ENCODE measurements around the gene LAMA2. TPM values are rescaled to one million over a fixed set of nuclear protein-coding genes. Genes with fewer than 3 reads are reported as not detected.

The LAMA2 gene
- total and polyA plus RNA-seq, 2 experiments from 2014 or later: 0.91 to 6.4 TPM

DNA sequence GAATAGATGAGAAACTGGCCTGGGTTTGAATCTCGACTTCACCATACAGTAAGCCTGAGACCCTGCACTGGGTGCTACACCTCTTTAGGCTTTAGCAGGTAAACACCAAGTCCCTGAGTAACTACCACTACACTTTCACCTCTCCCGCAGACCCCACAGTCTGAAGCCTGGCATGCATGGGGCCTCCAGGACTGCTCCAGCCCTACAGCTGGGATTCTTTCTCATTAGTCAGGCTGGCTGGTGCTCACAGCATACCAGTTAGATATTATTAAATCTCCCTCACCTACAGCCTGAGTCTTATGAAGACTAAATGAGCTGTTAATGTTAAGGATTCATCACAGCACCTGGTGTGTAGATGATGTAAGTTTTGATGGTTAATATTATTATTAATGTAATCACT is 438.4 kb downstream of the LAMA2 start:
- Histone ChIP-seq H3K36me3 (ENCODE audit: insufficient read depth) (no peaks in the 10 kb centered on the region), H2AFZ (no peak overlapping the region), H3K9me2 (ENCODE audit: insufficient read depth) (no peaks in the 10 kb centered on the region), H3K27ac (ENCODE audit: low read depth) (no peak overlapping the region), H3K27me3 (ENCODE audit: insufficient read depth) (no peaks in the 10 kb centered on the region), H4K20me1 (replicated peaks; ENCODE audit: insufficient read depth) (no peaks in the 10 kb centered on the region), H3K79me2 (replicated peaks; ENCODE audit: insufficient read depth) (no peaks in the 10 kb centered on the region), H3K4me2 (no peak overlapping the region), H3F3A (replicated peaks; ENCODE audit: low read depth) (no peaks in the 10 kb centered on the region), H3K4me3 (no peak overlapping the region), H3K4me1 (ENCODE audit: insufficient read depth) (peaks cover 28% of the 10 kb centered on the region)
- Mint-ChIP-seq H3K27ac (peak overlapping the region; percentile 31; the same call in 1 of the 2 replicates), H3K4me3 (no peak overlapping the region), H3K36me3 (ENCODE audit: low read depth) (no peaks in the 10 kb centered on the region), H3K27me3 (ENCODE audit: insufficient read depth, low read depth, poor library complexity) (no peaks in the 10 kb centered on the region), H3K4me1 (peaks cover 36% of the 10 kb centered on the region), H3K9me3 (no peaks in the 10 kb centered on the region)
- TF ChIP-seq, protein P1, sequence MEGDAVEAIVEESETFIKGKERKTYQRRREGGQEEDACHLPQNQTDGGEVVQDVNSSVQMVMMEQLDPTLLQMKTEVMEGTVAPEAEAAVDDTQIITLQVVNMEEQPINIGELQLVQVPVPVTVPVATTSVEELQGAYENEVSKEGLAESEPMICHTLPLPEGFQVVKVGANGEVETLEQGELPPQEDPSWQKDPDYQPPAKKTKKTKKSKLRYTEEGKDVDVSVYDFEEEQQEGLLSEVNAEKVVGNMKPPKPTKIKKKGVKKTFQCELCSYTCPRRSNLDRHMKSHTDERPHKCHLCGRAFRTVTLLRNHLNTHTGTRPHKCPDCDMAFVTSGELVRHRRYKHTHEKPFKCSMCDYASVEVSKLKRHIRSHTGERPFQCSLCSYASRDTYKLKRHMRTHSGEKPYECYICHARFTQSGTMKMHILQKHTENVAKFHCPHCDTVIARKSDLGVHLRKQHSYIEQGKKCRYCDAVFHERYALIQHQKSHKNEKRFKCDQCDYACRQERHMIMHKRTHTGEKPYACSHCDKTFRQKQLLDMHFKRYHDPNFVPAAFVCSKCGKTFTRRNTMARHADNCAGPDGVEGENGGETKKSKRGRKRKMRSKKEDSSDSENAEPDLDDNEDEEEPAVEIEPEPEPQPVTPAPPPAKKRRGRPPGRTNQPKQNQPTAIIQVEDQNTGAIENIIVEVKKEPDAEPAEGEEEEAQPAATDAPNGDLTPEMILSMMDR (conservative IDR thresholded peaks at IDR 0.05; ENCODE audit: low read depth in 2 of 2): no peak
- TF ChIP-seq EZH2 (IDR thresholded peaks at IDR 0.05; ENCODE audit: low read depth, unreplicated experiment) (no peak), CREB1 (CRISPR knock-in tag; IDR thresholded peaks at IDR 0.05; ENCODE audit: low read depth) (no peak), POLR2AphosphoS5 (IDR thresholded peaks at IDR 0.05; ENCODE audit: low read depth) (no peak), ZNF114 (CRISPR knock-in tag; IDR thresholded peaks at IDR 0.05) (no peak), ZNF331 (CRISPR knock-in tag; IDR thresholded peaks at IDR 0.05; ENCODE audit: low read depth) (no peak)
- TF ChIP-seq, protein P2, sequence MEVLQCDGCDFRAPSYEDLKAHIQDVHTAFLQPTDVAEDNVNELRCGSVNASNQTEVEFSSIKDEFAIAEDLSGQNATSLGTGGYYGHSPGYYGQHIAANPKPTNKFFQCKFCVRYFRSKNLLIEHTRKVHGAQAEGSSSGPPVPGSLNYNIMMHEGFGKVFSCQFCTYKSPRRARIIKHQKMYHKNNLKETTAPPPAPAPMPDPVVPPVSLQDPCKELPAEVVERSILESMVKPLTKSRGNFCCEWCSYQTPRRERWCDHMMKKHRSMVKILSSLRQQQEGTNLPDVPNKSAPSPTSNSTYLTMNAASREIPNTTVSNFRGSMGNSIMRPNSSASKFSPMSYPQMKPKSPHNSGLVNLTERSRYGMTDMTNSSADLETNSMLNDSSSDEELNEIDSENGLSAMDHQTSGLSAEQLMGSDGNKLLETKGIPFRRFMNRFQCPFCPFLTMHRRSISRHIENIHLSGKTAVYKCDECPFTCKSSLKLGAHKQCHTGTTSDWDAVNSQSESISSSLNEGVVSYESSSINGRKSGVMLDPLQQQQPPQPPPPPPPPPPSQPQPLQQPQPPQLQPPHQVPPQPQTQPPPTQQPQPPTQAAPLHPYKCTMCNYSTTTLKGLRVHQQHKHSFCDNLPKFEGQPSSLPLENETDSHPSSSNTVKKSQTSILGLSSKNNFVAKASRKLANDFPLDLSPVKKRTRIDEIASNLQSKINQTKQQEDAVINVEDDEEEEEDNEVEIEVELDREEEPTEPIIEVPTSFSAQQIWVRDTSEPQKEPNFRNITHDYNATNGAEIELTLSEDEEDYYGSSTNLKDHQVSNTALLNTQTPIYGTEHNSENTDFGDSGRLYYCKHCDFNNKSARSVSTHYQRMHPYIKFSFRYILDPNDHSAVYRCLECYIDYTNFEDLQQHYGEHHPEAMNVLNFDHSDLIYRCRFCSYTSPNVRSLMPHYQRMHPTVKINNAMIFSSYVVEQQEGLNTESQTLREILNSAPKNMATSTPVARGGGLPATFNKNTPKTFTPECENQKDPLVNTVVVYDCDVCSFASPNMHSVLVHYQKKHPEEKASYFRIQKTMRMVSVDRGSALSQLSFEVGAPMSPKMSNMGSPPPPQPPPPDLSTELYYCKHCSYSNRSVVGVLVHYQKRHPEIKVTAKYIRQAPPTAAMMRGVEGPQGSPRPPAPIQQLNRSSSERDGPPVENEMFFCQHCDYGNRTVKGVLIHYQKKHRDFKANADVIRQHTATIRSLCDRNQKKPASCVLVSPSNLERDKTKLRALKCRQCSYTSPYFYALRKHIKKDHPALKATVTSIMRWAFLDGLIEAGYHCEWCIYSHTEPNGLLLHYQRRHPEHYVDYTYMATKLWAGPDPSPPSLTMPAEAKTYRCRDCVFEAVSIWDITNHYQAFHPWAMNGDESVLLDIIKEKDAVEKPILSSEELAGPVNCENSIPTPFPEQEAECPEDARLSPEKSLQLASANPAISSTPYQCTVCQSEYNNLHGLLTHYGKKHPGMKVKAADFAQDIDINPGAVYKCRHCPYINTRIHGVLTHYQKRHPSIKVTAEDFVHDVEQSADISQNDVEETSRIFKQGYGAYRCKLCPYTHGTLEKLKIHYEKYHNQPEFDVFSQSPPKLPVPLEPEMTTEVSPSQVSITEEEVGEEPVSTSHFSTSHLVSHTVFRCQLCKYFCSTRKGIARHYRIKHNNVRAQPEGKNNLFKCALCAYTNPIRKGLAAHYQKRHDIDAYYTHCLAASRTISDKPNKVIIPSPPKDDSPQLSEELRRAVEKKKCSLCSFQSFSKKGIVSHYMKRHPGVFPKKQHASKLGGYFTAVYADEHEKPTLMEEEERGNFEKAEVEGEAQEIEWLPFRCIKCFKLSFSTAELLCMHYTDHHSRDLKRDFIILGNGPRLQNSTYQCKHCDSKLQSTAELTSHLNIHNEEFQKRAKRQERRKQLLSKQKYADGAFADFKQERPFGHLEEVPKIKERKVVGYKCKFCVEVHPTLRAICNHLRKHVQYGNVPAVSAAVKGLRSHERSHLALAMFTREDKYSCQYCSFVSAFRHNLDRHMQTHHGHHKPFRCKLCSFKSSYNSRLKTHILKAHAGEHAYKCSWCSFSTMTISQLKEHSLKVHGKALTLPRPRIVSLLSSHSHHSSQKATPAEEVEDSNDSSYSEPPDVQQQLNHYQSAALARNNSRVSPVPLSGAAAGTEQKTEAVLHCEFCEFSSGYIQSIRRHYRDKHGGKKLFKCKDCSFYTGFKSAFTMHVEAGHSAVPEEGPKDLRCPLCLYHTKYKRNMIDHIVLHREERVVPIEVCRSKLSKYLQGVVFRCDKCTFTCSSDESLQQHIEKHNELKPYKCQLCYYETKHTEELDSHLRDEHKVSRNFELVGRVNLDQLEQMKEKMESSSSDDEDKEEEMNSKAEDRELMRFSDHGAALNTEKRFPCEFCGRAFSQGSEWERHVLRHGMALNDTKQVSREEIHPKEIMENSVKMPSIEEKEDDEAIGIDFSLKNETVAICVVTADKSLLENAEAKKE (CRISPR knock-in tag; IDR thresholded peaks at IDR 0.05): no peak
- TF ChIP-seq, protein P3, sequence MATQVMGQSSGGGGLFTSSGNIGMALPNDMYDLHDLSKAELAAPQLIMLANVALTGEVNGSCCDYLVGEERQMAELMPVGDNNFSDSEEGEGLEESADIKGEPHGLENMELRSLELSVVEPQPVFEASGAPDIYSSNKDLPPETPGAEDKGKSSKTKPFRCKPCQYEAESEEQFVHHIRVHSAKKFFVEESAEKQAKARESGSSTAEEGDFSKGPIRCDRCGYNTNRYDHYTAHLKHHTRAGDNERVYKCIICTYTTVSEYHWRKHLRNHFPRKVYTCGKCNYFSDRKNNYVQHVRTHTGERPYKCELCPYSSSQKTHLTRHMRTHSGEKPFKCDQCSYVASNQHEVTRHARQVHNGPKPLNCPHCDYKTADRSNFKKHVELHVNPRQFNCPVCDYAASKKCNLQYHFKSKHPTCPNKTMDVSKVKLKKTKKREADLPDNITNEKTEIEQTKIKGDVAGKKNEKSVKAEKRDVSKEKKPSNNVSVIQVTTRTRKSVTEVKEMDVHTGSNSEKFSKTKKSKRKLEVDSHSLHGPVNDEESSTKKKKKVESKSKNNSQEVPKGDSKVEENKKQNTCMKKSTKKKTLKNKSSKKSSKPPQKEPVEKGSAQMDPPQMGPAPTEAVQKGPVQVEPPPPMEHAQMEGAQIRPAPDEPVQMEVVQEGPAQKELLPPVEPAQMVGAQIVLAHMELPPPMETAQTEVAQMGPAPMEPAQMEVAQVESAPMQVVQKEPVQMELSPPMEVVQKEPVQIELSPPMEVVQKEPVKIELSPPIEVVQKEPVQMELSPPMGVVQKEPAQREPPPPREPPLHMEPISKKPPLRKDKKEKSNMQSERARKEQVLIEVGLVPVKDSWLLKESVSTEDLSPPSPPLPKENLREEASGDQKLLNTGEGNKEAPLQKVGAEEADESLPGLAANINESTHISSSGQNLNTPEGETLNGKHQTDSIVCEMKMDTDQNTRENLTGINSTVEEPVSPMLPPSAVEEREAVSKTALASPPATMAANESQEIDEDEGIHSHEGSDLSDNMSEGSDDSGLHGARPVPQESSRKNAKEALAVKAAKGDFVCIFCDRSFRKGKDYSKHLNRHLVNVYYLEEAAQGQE (IDR thresholded peaks at IDR 0.05; ENCODE audit: unreplicated experiment): no peak
- peak; percentile 18 for DNase-seq (ENCODE audit: low spot score)
- peak; percentile 44 for ATAC-seq
